Measurements from ENCODE around the gene TEX26.
A peak's percentile ranks its signal among the peaks of the same experiment; 100 is the strongest.

The TEX26 gene

GRCh38 chr13:30928978-30929377 is 3.5 kb upstream of the TEX26 start:
- H3K27ac ChIP-seq (ENCODE audit: low read length, poor library complexity, severe bottlenecking) = no peak overlapping the region
- no peaks in the 10 kb centered on the region for H3K9me3 ChIP-seq (ENCODE audit: control insufficient read depth, low read length)
- no peaks in the 10 kb centered on the region for H3K79me1 ChIP-seq (replicated peaks; ENCODE audit: low read length, poor library complexity, severe bottlenecking)
- H3K14ac ChIP-seq (ENCODE audit: low read length in 2 of 2) = no peak overlapping the region
- no peak overlapping the region for H2BK5ac ChIP-seq (ENCODE audit: low read depth, low read length, poor library complexity, severe bottlenecking)
- no peak overlapping the region for H2BK120ac ChIP-seq (ENCODE audit: low read depth, low read length)
- no peak overlapping the region for H3K9ac ChIP-seq (ENCODE audit: low read length)
- no peak overlapping the region for H3K4me2 ChIP-seq (ENCODE audit: low read length, poor library complexity, severe bottlenecking)
- DNase-seq = no peak
- H2AK5ac ChIP-seq (ENCODE audit: low read length, severe bottlenecking) = no peak overlapping the region
- H4K91ac ChIP-seq (ENCODE audit: low read length) = no peak overlapping the region
- 84% methylated on average over 5 of the region's 5 CpGs for WGBS
- H3K18ac ChIP-seq (ENCODE audit: low read depth in 1 of 2, low read length in 2 of 2) = peak overlapping the region in 1 of 2 experiments; percentile 34
- no peak overlapping the region for H2BK12ac ChIP-seq (ENCODE audit: low read length in 2 of 2)
- H4K8ac ChIP-seq (ENCODE audit: low read length) = no peak overlapping the region
- H3K4me1 ChIP-seq (ENCODE audit: control insufficient read depth, insufficient read depth, low read depth, low read length) = peaks cover 5% of the 10 kb centered on the region
- no peak overlapping the region for H2BK15ac ChIP-seq (ENCODE audit: low read depth, poor library complexity, severe bottlenecking)
- H3K36me3 ChIP-seq (ENCODE audit: control insufficient read depth in 1 of 2, insufficient read depth in 2 of 2, low read depth in 1 of 2, low read length in 2 of 2) = peaks cover 0 to 24% of the 10 kb centered on the region in 2 experiments
- no peak overlapping the region for H3K4ac ChIP-seq (ENCODE audit: low read depth in 1 of 2, low read length in 2 of 2)
- H3K4me3 ChIP-seq (ENCODE audit: insufficient read depth in 1 of 2, low read depth in 1 of 2, low read length in 2 of 2) = no peak overlapping the region
- no peak overlapping the region for H3K23ac ChIP-seq (ENCODE audit: low read length in 2 of 2)
- H3K27me3 ChIP-seq (ENCODE audit: control insufficient read depth in 1 of 2, insufficient read depth in 1 of 2, low read length in 2 of 2) = peaks cover 13 to 19% of the 10 kb centered on the region in 2 experiments
- no peak overlapping the region for H2AFZ ChIP-seq (ENCODE audit: low read depth, low read length)

- no peak overlapping the region for H3K4me3 ChIP-seq (ENCODE audit: insufficient read depth in 1 of 2, low read depth in 1 of 2, low read length in 2 of 2)
- H2BK15ac ChIP-seq (ENCODE audit: low read depth, poor library complexity, severe bottlenecking) = no peak overlapping the region
- no peak overlapping the region for H4K91ac ChIP-seq (ENCODE audit: low read length)
- peak overlapping the region; percentile 50 for H3K9ac ChIP-seq (ENCODE audit: low read length)
- no peak overlapping the region for H2BK120ac ChIP-seq (ENCODE audit: low read depth, low read length)
- no peak overlapping the region for H3K4me2 ChIP-seq (ENCODE audit: low read length, poor library complexity, severe bottlenecking)
- H3K18ac ChIP-seq (ENCODE audit: low read depth in 1 of 2, low read length in 2 of 2) = no peak overlapping the region
- no peak overlapping the region for H3K4ac ChIP-seq (ENCODE audit: low read depth in 1 of 2, low read length in 2 of 2)
- no peak overlapping the region for H3K27ac ChIP-seq (ENCODE audit: low read length, poor library complexity, severe bottlenecking)
- no peak for DNase-seq
- H2BK5ac ChIP-seq (ENCODE audit: low read depth, low read length, poor library complexity, severe bottlenecking) = no peak overlapping the region
- no peak overlapping the region for H2AK5ac ChIP-seq (ENCODE audit: low read length, severe bottlenecking)
- no peaks in the 10 kb centered on the region for H3K36me3 ChIP-seq (ENCODE audit: control insufficient read depth in 1 of 2, insufficient read depth in 2 of 2, low read depth in 1 of 2, low read length in 2 of 2)
- H4K8ac ChIP-seq (ENCODE audit: low read length) = peak overlapping the region; percentile 3
- H3K23ac ChIP-seq (ENCODE audit: low read length in 2 of 2) = no peak overlapping the region
- no peak overlapping the region for H2BK12ac ChIP-seq (ENCODE audit: low read length in 2 of 2)
- no peaks in the 10 kb centered on the region for H3K79me1 ChIP-seq (replicated peaks; ENCODE audit: low read length, poor library complexity, severe bottlenecking)
- H3K9me3 ChIP-seq (ENCODE audit: control insufficient read depth, low read length) = peaks cover 9% of the 10 kb centered on the region
- peaks cover 13 to 27% of the 10 kb centered on the region in 2 experiments for H3K27me3 ChIP-seq (ENCODE audit: control insufficient read depth in 1 of 2, insufficient read depth in 1 of 2, low read length in 2 of 2)
- H3K4me1 ChIP-seq (ENCODE audit: control insufficient read depth, insufficient read depth, low read depth, low read length) = peaks cover 3% of the 10 kb centered on the region
- no peak overlapping the region for H3K14ac ChIP-seq (ENCODE audit: low read length in 2 of 2)
- WGBS = 95% methylated on average over 2 of the region's 3 CpGs
- H2AFZ ChIP-seq (ENCODE audit: low read depth, low read length) = no peak overlapping the region
Measured at GRCh38 chr13:30933354-30933670, 856 bp downstream of the TEX26 start.

GRCh38 chr13:30934381-30934780 is 1.9 kb downstream of the TEX26 start:
- Histone ChIP-seq H3K79me1 (replicated peaks; ENCODE audit: low read length, poor library complexity, severe bottlenecking) (no peaks in the 10 kb centered on the region), H3K27me3 (ENCODE audit: control insufficient read depth in 1 of 2, insufficient read depth in 1 of 2, low read length in 2 of 2) (peaks cover 13 to 27% of the 10 kb centered on the region in 2 experiments), H2BK5ac (ENCODE audit: low read depth, low read length, poor library complexity, severe bottlenecking) (no peak overlapping the region), H3K36me3 (ENCODE audit: control insufficient read depth in 1 of 2, insufficient read depth in 2 of 2, low read depth in 1 of 2, low read length in 2 of 2) (no peaks in the 10 kb centered on the region), H4K8ac (ENCODE audit: low read length) (no peak overlapping the region), H3K27ac (ENCODE audit: low read length, poor library complexity, severe bottlenecking) (no peak overlapping the region), H2BK120ac (ENCODE audit: low read depth, low read length) (no peak overlapping the region), H3K9me3 (ENCODE audit: control insufficient read depth, low read length) (peaks cover 12% of the 10 kb centered on the region), H3K4me2 (ENCODE audit: low read length, poor library complexity, severe bottlenecking) (no peak overlapping the region), H3K4me3 (ENCODE audit: insufficient read depth in 1 of 2, low read depth in 1 of 2, low read length in 2 of 2) (no peak overlapping the region), H2AK5ac (ENCODE audit: low read length, severe bottlenecking) (no peak overlapping the region), H3K14ac (ENCODE audit: low read length in 2 of 2) (no peak overlapping the region), H3K18ac (ENCODE audit: low read depth in 1 of 2, low read length in 2 of 2) (no peak overlapping the region), H4K91ac (ENCODE audit: low read length) (no peak overlapping the region), H2BK12ac (ENCODE audit: low read length in 2 of 2) (no peak overlapping the region), H3K4ac (ENCODE audit: low read depth in 1 of 2, low read length in 2 of 2) (no peak overlapping the region), H3K9ac (ENCODE audit: low read length) (no peak overlapping the region), H2AFZ (ENCODE audit: low read depth, low read length) (no peak overlapping the region), H2BK15ac (ENCODE audit: low read depth, poor library complexity, severe bottlenecking) (no peak overlapping the region), H3K23ac (ENCODE audit: low read length in 2 of 2) (no peak overlapping the region), H3K4me1 (ENCODE audit: control insufficient read depth, insufficient read depth, low read depth, low read length) (peaks cover 3% of the 10 kb centered on the region)
- 68% methylated on average over 6 of the region's 6 CpGs for WGBS
- DNase-seq = no peak

GRCh38 chr13:30934803-30935202 is 2.3 kb downstream of the TEX26 start:
- peaks cover 12% of the 10 kb centered on the region for H3K9me3 ChIP-seq (ENCODE audit: control insufficient read depth, low read length)
- H2BK12ac ChIP-seq (ENCODE audit: low read length in 2 of 2) = no peak overlapping the region
- H2AFZ ChIP-seq (ENCODE audit: low read depth, low read length) = no peak overlapping the region
- no peak overlapping the region for H3K27ac ChIP-seq (ENCODE audit: low read length, poor library complexity, severe bottlenecking)
- no peak overlapping the region for H2BK15ac ChIP-seq (ENCODE audit: low read depth, poor library complexity, severe bottlenecking)
- H3K9ac ChIP-seq (ENCODE audit: low read length) = no peak overlapping the region
- no peak overlapping the region for H3K18ac ChIP-seq (ENCODE audit: low read depth in 1 of 2, low read length in 2 of 2)
- H3K4ac ChIP-seq (ENCODE audit: low read depth in 1 of 2, low read length in 2 of 2) = no peak overlapping the region
- 91% methylated on average over 3 of the region's 3 CpGs for WGBS
- peaks cover 13 to 27% of the 10 kb centered on the region in 2 experiments for H3K27me3 ChIP-seq (ENCODE audit: control insufficient read depth in 1 of 2, insufficient read depth in 1 of 2, low read length in 2 of 2)
- H2AK5ac ChIP-seq (ENCODE audit: low read length, severe bottlenecking) = no peak overlapping the region
- H3K4me3 ChIP-seq (ENCODE audit: insufficient read depth in 1 of 2, low read depth in 1 of 2, low read length in 2 of 2) = no peak overlapping the region
- H3K79me1 ChIP-seq (replicated peaks; ENCODE audit: low read length, poor library complexity, severe bottlenecking) = no peaks in the 10 kb centered on the region
- H2BK5ac ChIP-seq (ENCODE audit: low read depth, low read length, poor library complexity, severe bottlenecking) = no peak overlapping the region
- H4K91ac ChIP-seq (ENCODE audit: low read length) = no peak overlapping the region
- H3K36me3 ChIP-seq (ENCODE audit: control insufficient read depth in 1 of 2, insufficient read depth in 2 of 2, low read depth in 1 of 2, low read length in 2 of 2) = no peaks in the 10 kb centered on the region
- H2BK120ac ChIP-seq (ENCODE audit: low read depth, low read length) = no peak overlapping the region
- peak overlapping the region in 1 of 2 experiments; percentile 35 for H3K14ac ChIP-seq (ENCODE audit: low read length in 2 of 2)
- H4K8ac ChIP-seq (ENCODE audit: low read length) = peak overlapping the region; percentile 47
- H3K4me1 ChIP-seq (ENCODE audit: control insufficient read depth, insufficient read depth, low read depth, low read length) = peaks cover 3% of the 10 kb centered on the region
- no peak overlapping the region for H3K23ac ChIP-seq (ENCODE audit: low read length in 2 of 2)
- no peak overlapping the region for H3K4me2 ChIP-seq (ENCODE audit: low read length, poor library complexity, severe bottlenecking)
- DNase-seq = no peak
